AG10803 (cell line): Measurements from ENCODE around the gene PAEP.
"Not testable (repeated sequence)": the region's sequence is repeated elsewhere in the genome, so short reads cannot be mapped to it uniquely, and the experiment has no call there.

Experiments used
- DNase-seq: peaks from one replicate; pipeline ENCODE4 v3.0.0; 2010; ENCODE audit warnings: low read depth
- H3K4me3 ChIP-seq: 2 replicates; pipeline ENCODE4 v1.5.1; 2011; ENCODE audit warnings: mild to moderate bottlenecking, low read length, control low read depth
- TF ChIP-seq, protein P1 (sequence below): conservative IDR thresholded peaks from 2 replicates; pipeline ENCODE4 v1.5.1; 2011; ENCODE audit warnings: mild to moderate bottlenecking, low read length, control low read depth, inconsistent platforms

Gene PAEP

GRCh38 chr9:135530146-135530545 is 31.4 kb upstream of the PAEP start:
- TF ChIP-seq, protein P1, sequence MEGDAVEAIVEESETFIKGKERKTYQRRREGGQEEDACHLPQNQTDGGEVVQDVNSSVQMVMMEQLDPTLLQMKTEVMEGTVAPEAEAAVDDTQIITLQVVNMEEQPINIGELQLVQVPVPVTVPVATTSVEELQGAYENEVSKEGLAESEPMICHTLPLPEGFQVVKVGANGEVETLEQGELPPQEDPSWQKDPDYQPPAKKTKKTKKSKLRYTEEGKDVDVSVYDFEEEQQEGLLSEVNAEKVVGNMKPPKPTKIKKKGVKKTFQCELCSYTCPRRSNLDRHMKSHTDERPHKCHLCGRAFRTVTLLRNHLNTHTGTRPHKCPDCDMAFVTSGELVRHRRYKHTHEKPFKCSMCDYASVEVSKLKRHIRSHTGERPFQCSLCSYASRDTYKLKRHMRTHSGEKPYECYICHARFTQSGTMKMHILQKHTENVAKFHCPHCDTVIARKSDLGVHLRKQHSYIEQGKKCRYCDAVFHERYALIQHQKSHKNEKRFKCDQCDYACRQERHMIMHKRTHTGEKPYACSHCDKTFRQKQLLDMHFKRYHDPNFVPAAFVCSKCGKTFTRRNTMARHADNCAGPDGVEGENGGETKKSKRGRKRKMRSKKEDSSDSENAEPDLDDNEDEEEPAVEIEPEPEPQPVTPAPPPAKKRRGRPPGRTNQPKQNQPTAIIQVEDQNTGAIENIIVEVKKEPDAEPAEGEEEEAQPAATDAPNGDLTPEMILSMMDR = no peak
- no peak for DNase-seq
- no peak overlapping the region for H3K4me3 ChIP-seq

DNA sequence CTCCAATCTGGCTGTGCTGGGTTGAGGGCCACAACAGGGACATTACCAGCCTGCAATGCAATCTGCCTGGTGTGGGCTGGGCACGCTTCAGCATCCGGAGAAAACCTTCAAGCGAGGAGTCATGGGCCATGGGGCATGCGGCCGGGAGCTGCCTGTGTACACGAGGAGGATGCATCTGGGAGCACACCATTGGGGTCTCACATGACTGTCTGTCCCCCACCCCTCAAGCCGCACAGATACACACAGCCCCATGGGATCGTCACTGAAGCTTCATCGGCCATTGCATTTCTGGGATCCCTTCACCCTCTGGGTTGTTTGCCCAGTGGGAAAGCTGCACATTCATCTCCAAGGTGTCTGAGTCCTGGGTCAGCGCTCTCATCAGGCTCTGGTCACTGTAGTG is 30.5 kb upstream of the PAEP start:
- TF ChIP-seq, protein P1 = no peak
- no peak overlapping the region for H3K4me3 ChIP-seq
- no peak for DNase-seq

DNA sequence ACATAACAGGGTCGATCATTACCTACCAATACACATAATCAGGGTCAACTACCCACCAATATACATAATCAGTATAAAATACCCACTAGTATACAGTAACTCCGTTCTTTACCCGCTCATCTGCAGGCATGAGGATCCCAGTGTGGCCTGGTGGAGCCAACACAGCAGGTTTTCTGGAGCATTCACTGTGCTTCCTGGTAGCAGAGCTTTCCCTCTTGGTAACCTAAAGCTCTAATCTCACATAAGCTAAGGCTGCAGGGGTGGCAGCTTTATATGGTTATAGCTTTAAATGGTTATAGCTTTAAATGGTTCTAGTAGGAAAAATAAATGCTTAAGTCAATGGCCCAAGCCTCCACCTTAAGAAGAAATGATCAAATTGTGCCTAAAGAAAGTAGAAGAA is 28.4 kb upstream of the PAEP start:
- H3K4me3 ChIP-seq = no peak overlapping the region
- TF ChIP-seq, protein P1 = no peak
- no peak for DNase-seq

GRCh38 chr9:135533674-135534073 is 27.9 kb upstream of the PAEP start:
- TF ChIP-seq, protein P1 = no peak
- no peak for DNase-seq
- H3K4me3 ChIP-seq = no peak overlapping the region

GRCh38 chr9:135534192-135534711 is 27.3 kb upstream of the PAEP start:
- peak; percentile 36 for DNase-seq
- H3K4me3 ChIP-seq = not testable (repeated sequence)

- DNase-seq = peak; percentile 5
- not testable (repeated sequence) for H3K4me3 ChIP-seq
These were observed 26.7 kb upstream of the PAEP start for GRCh38 chr9:135534826-135535225.

DNA sequence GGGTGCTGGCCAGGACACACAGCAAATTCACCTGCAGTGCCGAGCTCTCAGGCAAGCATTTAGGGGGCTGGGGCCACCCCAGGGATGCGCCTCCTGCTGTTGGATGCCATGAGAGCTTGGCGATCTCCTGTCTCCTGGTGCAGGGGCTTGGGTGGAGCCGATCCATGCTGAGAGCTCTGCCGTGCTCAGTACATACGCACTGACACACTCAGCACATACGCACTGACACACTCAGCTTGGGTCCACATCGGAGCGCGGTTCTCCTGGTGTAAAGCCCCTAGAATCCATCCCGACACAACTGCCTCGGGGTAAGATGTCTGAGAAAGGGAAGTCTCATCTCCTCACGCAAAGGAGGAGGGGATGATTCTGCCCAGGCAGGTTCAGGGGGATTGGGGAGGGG is 25.9 kb upstream of the PAEP start:
- not testable (repeated sequence) for DNase-seq

GRCh38 chr9:135536216-135536615 is 25.3 kb upstream of the PAEP start:
- H3K4me3 ChIP-seq = no peak overlapping the region
- peak; percentile 88 for DNase-seq
- TF ChIP-seq, protein P1 = no peak

More for the DNA sequence above, 25.9 kb upstream of the PAEP start:
- H3K4me3 ChIP-seq = not testable (repeated sequence)

DNA sequence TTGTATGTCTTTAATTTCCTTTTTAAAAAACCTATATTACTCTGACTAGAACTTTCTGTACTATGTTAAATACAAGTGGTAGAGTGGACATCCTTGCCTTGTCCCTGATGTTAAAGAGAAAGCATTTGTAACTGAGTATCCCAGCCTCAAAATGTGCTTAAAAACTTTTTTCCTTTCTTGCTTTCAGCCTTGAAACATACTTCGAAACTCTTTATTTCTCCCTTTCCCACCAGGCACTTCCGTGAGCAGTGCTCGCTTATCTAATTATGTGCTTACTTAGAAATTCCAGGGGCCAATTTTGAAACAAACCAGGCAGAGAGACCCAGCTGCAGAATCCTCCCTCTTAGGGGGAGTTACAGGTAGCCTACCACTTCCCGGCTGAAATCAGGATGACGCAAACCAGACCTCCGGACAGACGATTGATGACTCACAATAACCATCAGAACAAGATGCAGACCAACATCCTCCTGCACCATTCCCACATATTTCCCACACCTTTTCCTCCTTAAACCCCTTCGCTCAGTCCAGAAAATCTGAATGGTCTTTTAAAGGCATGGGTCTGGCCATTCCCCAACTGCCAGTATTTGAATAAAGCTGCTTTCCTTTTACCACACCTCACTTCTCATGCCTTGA is 18.2 kb upstream of the PAEP start:
- H3K4me3 ChIP-seq, DNase-seq: not testable (repeated sequence)
